SHP77 treated with DMSO at 0.1 percent for 48 hours (cell line): ENCODE data around the gene TNNT2.

Experiments
- DNase-seq: peaks from one replicate; lab custom pipeline; 2025; lab: John Stamatoyannopoulos, UW

Gene TNNT2

DNA sequence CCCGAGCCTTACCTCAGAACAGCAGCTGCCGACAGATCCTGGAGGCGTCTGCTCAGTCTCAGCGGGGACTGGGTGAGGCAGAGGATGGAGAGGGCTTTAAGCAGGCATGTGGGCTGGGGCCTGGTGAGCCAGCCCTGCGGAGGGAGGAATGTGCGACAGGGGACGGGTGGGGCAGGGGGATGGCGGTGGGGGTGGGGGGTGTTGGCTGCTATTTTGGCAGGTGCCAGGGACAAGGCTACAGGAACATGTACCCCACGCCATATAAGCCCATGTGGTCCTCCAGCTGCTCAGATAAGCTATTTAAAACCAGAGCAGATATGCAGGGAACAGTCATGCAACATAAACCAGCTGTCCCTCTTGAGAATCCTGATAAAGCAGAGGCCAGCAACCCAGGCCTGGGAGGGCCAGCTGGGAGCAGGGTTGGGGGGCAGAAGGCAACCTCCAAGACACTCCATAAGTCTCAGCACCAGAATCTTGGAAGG lies at the start of gene TNNT2:
Gene TNNT2, minus strand, starts transcription at position 70 of the 482 bp plus-strand sequence. CDS start 4,426 bp downstream, outside the sequence.
- no peak for DNase-seq

DNA sequence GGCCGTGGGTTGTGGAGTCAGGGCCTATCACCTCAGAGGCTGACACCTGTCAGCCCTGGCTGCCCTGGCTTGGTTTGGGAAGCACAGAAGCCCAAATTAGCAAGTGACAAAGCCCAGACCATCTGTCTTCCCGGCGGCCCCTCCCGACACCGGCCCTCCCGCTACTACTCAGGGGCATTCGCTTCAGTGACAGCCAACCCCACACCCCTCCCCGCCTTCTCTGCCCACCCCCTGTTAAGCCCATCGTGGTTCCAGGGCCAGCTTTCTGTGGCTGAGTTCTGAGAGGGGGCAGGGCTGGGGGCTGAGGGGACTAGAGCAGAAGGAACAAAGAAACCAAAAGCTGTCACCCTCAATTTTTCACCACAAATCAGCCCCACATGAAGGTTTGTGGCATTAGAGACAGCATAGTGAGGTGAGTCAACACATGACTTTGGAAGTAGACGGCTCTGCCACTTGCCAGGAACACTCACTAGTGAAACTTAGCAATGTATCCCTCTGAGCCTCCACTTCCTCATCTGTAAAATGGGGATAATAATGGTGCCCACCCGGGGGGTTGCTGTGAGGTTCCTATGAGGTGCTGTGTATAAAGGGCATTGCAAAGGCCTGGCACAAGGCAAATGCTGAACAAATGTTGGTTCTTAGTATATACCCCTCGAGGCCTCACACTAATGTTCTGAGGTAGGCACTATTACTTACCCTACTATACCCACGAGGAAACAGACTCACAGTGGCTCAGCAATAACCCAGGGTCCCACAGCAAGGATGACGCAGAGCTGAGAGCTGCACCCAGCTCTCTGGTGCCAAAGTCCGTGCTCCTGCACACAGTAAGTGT lies 49.2 kb upstream of the TNNT2 start:
- DNase-seq: no peak

DNA sequence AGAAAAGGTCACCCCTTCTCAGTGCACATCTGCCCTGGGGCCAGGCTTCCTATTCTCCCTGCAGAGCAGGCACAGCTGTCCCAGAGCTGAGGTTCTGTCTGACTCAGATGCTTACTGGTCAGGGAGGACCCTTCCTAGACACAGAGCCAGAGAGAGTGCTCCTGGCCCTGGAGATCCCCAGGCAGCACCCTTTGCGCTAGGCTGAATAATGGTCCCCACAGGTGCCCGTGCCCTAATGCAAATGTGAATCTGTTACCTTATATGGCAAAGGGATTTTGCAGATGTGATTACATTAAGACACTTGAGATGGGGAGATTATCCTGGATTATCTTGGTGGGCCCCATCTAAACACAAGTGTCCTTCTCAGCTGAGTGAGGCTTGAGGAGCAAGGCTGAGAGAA lies 46.7 kb upstream of the TNNT2 start:
- DNase-seq: no peak

- no peak for DNase-seq
Observed at GRCh38 chr1:201423655-201424054, 46.2 kb upstream of the TNNT2 start.

- no peak for DNase-seq
Observed at GRCh38 chr1:201422436-201423030, 45.1 kb upstream of the TNNT2 start.

DNA sequence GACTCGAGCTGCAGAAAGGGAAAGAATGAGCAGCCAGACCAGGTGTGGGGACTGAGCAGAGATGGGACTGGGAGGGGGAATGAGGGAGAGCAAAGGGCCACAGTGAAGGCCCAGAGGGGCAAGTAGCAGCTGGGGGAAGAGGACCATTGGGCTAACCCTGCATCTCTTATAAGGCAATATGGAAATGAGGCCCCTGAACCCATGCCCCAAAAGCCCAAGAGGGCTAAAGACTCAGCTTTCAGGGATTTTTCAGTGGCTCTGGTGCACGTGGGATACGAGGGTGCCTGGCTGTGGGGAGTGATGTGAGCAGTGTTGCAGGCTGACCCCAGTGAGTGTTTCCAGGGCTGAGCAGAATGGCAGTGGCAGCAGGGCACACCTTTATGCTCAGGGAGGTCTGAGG lies 44.5 kb upstream of the TNNT2 start:
- no peak for DNase-seq

GRCh38 chr1:201421041-201421440 lies 43.6 kb upstream of the TNNT2 start:
- no peak for DNase-seq

GRCh38 chr1:201420608-201421002 lies 43.1 kb upstream of the TNNT2 start:
- no peak for DNase-seq

DNA sequence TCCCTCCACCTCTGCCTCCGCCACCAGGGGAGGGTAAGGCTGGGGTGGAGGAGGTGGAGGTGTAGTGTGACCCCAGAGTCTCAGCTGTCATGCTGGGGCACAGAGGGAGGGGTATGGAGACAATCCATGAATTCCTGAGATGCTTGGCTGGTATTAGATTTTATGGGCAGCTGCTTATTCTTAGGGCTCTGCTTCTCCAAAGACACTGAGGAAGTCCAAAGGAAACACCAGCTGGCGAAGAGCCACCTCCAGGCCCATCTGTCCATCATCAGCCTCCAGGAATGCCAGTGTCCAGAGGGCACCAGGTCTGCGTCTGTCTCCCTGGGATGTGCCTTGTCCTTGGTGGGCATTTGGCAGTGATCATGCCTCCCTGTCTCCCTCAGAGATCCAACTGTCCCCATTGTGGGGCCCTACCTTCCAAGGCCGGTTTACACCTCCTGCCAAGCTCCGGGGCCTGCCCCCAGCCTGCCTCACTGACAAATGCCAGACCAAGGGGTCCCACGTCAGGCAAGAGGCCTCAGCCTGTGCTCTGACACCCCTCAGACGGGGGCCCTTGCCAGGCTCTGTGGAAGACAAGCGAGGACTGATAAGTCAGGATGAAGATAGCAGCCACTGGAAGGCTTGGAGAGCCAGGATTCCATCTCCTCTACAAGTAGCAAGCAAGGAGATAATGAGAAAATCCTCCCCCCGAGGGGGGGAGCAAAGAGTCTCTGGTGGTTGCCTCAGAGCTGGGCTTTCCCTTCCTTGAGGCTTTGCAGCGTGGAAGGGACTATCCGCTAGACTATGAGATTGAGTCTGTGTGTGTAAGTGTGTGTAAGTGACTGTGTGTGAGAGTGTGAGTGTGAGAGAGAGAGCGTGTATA lies 42.5 kb upstream of the TNNT2 start:
- DNase-seq: no peak

DNA sequence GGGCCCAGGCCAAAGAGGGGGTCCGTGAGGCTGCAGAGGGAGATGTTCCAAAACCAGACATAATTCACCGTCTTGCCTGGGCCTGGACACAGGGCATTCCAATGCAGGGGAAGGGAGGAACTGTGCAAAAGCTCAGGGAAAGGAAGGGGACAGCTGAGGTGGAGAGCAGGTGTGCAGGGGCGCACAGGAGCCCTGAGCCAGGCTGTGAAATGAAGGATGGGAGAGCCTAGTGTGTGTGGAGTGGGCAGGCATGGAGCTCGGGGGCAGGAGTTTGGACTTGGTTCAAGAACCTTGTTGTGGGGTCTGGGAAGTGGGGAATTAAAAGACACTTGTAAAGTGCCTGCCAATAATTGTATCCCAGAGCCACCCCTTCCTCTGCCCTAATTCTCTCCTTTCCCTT lies 41.8 kb upstream of the TNNT2 start:
- DNase-seq: no peak

- DNase-seq: no peak
Observed at GRCh38 chr1:201418461-201418860, 41.0 kb upstream of the TNNT2 start.

DNA sequence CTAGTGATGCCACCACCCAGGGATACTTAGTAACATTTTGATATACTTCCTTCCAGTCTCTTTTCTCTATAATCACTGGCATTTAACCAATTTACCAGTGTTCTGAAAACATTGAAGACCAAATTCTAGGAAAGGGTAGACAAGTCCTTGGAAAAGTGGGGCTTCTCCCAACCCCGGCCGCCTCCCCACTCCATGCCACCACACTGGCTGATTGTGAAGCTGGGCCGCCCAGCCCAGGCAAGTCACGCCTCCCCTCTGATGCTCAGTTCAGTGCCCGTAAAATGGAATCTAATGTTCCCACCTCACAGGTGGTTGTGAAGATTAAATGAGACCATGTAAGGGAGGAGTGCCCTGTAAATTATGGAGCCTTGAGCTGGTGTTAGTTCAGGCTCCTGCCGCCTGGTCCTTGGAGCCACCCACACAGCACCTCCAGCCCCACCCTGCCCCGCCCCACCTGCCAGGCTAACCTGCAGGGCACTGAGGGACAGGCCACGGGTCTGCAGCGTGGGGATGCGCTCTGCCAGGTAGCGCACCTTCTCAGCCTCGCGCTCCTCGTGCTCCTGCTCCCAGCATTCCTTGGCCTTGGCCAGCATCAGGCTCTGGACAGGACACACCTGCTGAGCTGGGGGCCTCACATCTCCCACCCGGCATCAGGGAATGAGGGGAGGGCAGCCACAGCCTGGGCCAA lies 36.7 kb upstream of the TNNT2 start:
- DNase-seq: no peak

DNA sequence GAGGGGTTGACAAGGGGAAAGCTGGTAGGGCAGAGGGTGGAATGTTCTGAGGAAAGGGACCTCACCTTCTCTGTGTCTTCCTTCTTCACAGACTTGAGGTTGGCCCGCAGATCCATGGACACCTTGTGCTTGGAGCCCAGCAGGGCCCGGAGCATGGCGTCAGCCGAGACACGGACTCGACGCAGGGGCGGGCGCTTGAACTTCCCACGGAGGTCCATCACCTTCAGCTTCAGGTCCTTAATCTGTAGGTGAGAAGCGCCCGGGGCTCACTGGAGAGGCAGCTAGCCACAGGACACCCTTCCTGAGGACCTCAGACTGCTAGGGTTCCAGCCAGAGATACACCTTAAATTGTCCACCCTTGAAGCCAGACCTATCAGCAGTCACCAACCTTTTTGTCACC lies 33.8 kb upstream of the TNNT2 start:
- DNase-seq: no peak

DNA sequence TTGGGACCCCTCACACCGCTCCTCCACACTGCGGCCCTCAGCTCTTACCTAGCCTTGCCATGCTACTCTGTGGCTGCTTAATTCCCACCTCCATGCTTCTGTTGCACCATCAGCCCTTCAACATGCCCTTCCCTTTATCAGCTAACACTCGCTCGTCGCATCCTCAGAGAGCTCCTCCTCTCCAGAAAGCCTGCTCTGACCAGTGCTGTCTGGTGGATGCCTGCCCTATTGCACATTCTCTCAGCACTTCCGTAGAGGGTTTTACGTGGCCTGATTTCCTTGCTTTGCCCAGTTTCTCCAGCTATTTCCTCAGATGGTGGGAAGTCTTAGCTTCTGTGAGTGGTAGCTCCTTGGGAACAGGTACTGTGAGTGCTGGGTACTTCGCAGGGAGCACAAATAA lies 32.0 kb upstream of the TNNT2 start:
- DNase-seq: no peak

GRCh38 chr1:201408834-201409200 lies 31.3 kb upstream of the TNNT2 start:
- DNase-seq: no peak

GRCh38 chr1:201408176-201408833 lies 30.8 kb upstream of the TNNT2 start:
- DNase-seq: peak; percentile 3

DNA sequence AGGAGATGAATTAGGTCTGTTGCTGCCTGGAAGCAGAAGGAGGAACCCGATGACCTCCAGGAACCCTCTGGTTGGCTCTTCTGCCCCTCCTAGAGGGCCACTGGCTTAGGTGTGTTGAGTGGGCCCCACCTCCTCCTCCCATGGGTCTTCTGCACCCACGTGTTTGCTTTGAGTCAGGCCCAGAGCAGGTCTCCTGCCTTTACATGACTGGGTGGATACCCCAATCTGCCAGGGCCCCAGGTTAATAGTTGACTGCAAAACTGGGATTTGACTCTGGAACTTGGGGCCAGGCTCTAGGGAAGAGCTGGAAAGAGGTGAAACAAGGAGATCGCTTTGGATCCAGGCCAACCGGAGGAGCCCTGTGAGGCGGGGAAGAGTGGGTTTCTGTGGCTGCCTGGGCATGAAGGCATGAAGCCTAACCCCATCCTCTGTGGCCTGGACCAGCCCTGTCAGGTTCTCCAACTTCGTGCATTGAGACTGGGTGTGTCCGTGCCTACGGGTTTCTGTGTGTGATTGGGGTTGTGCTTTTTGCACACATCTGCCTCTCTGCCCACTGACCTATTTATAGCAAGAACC lies 29.4 kb upstream of the TNNT2 start:
- DNase-seq: no peak

DNA sequence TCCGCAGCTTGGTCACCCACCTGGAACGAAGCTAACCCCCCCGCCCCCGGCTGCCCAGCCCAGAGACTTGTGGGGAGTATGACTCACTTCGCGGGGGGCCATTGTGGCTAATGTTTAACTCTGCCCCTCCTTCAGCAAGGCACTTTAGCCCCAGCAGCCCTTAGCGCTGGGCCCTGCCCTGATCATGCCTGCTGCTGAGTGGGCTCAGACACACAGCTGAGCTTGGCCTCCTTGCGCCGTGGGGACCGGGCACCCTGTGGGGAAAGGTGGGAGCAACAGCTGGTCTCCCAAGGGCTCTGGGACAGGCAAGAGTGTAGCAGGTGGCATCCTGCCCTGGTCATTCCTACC lies 28.0 kb upstream of the TNNT2 start:
- no peak for DNase-seq

GRCh38 chr1:201404722-201405483 lies 27.4 kb upstream of the TNNT2 start:
- no peak for DNase-seq

GRCh38 chr1:201404055-201404454 lies 26.6 kb upstream of the TNNT2 start:
- DNase-seq: no peak

DNA sequence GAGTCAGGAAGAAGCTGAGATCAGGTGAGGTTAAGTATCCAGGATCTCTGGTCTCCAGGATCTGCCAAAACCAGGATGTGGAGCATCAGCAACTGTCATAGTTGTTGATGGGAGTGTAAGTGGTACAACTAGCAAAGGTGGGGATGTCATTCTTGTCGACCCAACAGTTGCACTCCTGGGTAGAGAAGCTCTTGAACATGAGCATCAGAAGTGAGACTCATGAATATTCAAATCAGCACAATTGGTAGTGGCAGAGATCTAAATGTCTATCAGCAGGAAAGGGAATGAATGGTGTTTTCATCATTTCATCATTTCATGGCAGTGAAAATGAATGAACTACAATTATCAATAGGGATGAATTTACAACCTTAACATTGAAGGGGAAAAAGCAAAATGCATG lies 25.9 kb upstream of the TNNT2 start:
- DNase-seq: no peak
